Measurements from ENCODE around the gene DNAH3. TPM values are rescaled to one million over a fixed set of nuclear protein-coding genes. Genes with fewer than 3 reads are reported as not detected.
A peak's percentile ranks its signal among the peaks of the same experiment; 100 is the strongest.

Gene DNAH3
- total and polyA plus RNA-seq, 2 of the 13 experiments (the other 11 are each of a cell fraction or from before 2014, with no cell fraction given), result 0.07 to 0.08 TPM

DNA sequence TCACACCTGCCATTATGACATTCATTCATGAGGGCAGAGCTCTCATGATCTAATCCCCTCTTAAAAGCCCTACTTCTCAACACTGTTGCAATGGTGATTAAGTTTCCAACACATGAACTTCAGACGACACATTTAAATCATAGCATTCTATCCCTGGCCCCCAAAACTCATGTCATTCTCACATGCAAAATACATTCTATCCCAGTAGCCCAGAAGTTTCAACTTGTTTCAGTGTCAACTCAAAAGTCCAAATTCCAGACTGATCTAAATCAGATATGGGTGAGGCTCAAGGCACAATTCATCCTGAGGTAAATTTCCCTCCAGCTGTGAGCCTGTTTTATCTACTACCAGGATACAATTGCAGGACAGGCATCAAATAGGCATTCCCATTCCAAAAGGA, 224.9 kb downstream of the DNAH3 start (continued):
- TF ChIP-seq, protein P1, sequence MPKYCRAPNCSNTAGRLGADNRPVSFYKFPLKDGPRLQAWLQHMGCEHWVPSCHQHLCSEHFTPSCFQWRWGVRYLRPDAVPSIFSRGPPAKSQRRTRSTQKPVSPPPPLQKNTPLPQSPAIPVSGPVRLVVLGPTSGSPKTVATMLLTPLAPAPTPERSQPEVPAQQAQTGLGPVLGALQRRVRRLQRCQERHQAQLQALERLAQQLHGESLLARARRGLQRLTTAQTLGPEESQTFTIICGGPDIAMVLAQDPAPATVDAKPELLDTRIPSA (CRISPR knock-in tag; IDR thresholded peaks at IDR 0.05; ENCODE audit: borderline replicate concordance), result no peak
- TF ChIP-seq, protein P2, sequence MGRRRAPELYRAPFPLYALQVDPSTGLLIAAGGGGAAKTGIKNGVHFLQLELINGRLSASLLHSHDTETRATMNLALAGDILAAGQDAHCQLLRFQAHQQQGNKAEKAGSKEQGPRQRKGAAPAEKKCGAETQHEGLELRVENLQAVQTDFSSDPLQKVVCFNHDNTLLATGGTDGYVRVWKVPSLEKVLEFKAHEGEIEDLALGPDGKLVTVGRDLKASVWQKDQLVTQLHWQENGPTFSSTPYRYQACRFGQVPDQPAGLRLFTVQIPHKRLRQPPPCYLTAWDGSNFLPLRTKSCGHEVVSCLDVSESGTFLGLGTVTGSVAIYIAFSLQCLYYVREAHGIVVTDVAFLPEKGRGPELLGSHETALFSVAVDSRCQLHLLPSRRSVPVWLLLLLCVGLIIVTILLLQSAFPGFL (CRISPR knock-in tag; IDR thresholded peaks at IDR 0.05), result no peak
- 0 out of 2 replicates have a peak, but pooled peaks have one; percentile 19 for TF ChIP-seq TFE3 (CRISPR knock-in tag; IDR thresholded peaks at IDR 0.05)
- TF ChIP-seq ZNF737 (CRISPR knock-in tag; IDR thresholded peaks at IDR 0.05; ENCODE audit: borderline replicate concordance), result no peak; the same call in 1 of the 2 replicates
- no peak for TF ChIP-seq ZNF674 (CRISPR knock-in tag; IDR thresholded peaks at IDR 0.05; ENCODE audit: low read depth)
- no peak for TF ChIP-seq ZZZ3 (CRISPR knock-in tag; IDR thresholded peaks at IDR 0.05; ENCODE audit: borderline replicate concordance)
- TF ChIP-seq, protein P3, sequence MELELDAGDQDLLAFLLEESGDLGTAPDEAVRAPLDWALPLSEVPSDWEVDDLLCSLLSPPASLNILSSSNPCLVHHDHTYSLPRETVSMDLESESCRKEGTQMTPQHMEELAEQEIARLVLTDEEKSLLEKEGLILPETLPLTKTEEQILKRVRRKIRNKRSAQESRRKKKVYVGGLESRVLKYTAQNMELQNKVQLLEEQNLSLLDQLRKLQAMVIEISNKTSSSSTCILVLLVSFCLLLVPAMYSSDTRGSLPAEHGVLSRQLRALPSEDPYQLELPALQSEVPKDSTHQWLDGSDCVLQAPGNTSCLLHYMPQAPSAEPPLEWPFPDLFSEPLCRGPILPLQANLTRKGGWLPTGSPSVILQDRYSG (CRISPR knock-in tag; IDR thresholded peaks at IDR 0.05), result no peak
- TF ChIP-seq, protein P4, sequence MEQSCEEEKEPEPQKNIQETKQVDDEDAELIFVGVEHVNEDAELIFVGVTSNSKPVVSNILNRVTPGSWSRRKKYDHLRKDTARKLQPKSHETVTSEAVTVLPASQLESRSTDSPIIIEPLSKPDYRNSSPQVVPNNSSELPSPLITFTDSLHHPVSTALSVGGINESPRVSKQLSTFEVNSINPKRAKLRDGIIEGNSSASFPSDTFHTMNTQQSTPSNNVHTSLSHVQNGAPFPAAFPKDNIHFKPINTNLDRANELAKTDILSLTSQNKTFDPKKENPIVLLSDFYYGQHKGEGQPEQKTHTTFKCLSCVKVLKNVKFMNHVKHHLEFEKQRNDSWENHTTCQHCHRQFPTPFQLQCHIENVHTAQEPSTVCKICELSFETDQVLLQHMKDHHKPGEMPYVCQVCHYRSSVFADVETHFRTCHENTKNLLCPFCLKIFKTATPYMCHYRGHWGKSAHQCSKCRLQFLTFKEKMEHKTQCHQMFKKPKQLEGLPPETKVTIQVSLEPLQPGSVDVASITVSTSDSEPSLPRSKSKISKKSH (CRISPR knock-in tag; IDR thresholded peaks at IDR 0.05; ENCODE audit: borderline replicate concordance), result no peak

Data from HepG2 (cell line).